Measurements from ENCODE around the gene MYH10. TPM values are rescaled to one million over a fixed set of nuclear protein-coding genes. Genes with fewer than 3 reads are reported as not detected.

Gene MYH10
- total and polyA plus RNA-seq, 5 donors from 2014 or later: 0.67 to 4.0 (median 1.1) TPM

DNA sequence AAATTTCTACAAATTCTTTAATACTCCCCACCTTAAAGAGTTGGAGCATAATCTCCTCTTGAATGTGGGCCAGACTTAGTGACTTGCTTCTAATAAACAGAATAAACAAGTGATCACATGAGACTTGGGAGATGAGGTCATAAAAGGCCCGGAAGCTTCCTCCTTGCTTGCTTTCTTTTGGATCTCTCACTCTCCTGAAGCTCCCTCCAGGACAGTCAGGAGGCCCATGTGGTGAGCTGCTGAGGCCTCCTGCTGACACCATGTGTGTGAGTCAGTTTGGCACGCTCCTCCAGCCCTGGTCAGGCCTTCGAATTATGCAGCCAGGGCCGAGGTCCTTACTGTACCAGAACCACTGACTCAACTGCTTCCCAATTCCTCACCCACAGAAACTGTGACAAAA lies 141.6 kb downstream of the MYH10 start:
- DNase-seq: no peak
- peak overlapping the region in 1 of 3 donors; percentile 40 for H3K27ac Mint-ChIP-seq
- peak overlapping the region in 1 of 4 donors; percentile 48 for H3K4me3 Mint-ChIP-seq
- peaks cover 0 to 3% (median 0%) of the 10 kb centered on the region in 4 donors for H3K4me1 Mint-ChIP-seq
- no peaks in the 10 kb centered on the region for H3K27me3 Mint-ChIP-seq
- peaks cover 3 to 8% of the 10 kb centered on the region in 2 experiments for H3K9me3 ChIP-seq (ENCODE audit: control insufficient read depth in 2 of 2, low read length in 2 of 2)
- H3K27ac ChIP-seq (ENCODE audit: insufficient read depth, low read length, poor library complexity, severe bottlenecking): no peak overlapping the region
- H3K36me3 Mint-ChIP-seq: peaks cover 21% of the 10 kb centered on the region
- no peaks in the 10 kb centered on the region for H3K4me1 ChIP-seq (ENCODE audit: control insufficient read depth, insufficient read depth, low read length, poor library complexity, severe bottlenecking)
- H3K4me3 ChIP-seq (ENCODE audit: low read depth, low read length): no peak overlapping the region
- peaks cover 0 to 10% (median 1%) of the 10 kb centered on the region in 7 donors for H3K9me3 Mint-ChIP-seq
- ATAC-seq (ENCODE audit: low read depth in 2 of 2): no peak
- no peaks in the 10 kb centered on the region for H3K27me3 ChIP-seq (ENCODE audit: control insufficient read depth, insufficient read depth, low read length)
- no peaks in the 10 kb centered on the region for H3K36me3 ChIP-seq (ENCODE audit: control insufficient read depth, insufficient read depth, low read length)

- H3K27ac ChIP-seq (ENCODE audit: insufficient read depth, low read length, poor library complexity, severe bottlenecking): no peak overlapping the region
- Mint-ChIP-seq H3K27ac (no peak overlapping the region), H3K27me3 (no peaks in the 10 kb centered on the region), H3K4me1 (peaks cover 0 to 3% (median 0%) of the 10 kb centered on the region in 4 donors), H3K9me3 (peaks cover 0 to 10% (median 1%) of the 10 kb centered on the region in 7 donors), H3K36me3 (peaks cover 21% of the 10 kb centered on the region), H3K4me3 (no peak overlapping the region)
- H3K27me3 ChIP-seq (ENCODE audit: control insufficient read depth, insufficient read depth, low read length): no peaks in the 10 kb centered on the region
- DNase-seq: no peak
- H3K4me1 ChIP-seq (ENCODE audit: control insufficient read depth, insufficient read depth, low read length, poor library complexity, severe bottlenecking): no peaks in the 10 kb centered on the region
- no peak overlapping the region for H3K4me3 ChIP-seq (ENCODE audit: low read depth, low read length)
- peaks cover 4 to 12% of the 10 kb centered on the region in 2 experiments for H3K9me3 ChIP-seq (ENCODE audit: control insufficient read depth in 2 of 2, low read length in 2 of 2)
- ATAC-seq (ENCODE audit: low read depth in 2 of 2): no peak
- no peaks in the 10 kb centered on the region for H3K36me3 ChIP-seq (ENCODE audit: control insufficient read depth, insufficient read depth, low read length)
Observed at GRCh38 chr17:8488491-8488890, 142.0 kb downstream of the MYH10 start.

GRCh38 chr17:8487743-8488142 lies 142.8 kb downstream of the MYH10 start:
- Histone ChIP-seq H3K9me3 (ENCODE audit: control insufficient read depth in 2 of 2, low read length in 2 of 2) (peaks cover 4 to 14% of the 10 kb centered on the region in 2 experiments), H3K4me3 (ENCODE audit: low read depth, low read length) (no peak overlapping the region), H3K4me1 (ENCODE audit: control insufficient read depth, insufficient read depth, low read length, poor library complexity, severe bottlenecking) (no peaks in the 10 kb centered on the region), H3K27ac (ENCODE audit: insufficient read depth, low read length, poor library complexity, severe bottlenecking) (no peak overlapping the region), H3K27me3 (ENCODE audit: control insufficient read depth, insufficient read depth, low read length) (no peaks in the 10 kb centered on the region), H3K36me3 (ENCODE audit: control insufficient read depth, insufficient read depth, low read length) (peaks cover 1% of the 10 kb centered on the region)
- DNase-seq (no peak), ATAC-seq (ENCODE audit: low read depth in 2 of 2) (no peak)
- no peak overlapping the region for H3K4me3 Mint-ChIP-seq
- peaks cover 0 to 3% (median 0%) of the 10 kb centered on the region in 4 donors for H3K4me1 Mint-ChIP-seq
- H3K9me3 Mint-ChIP-seq: peaks cover 0 to 17% (median 2%) of the 10 kb centered on the region in 7 donors
- no peaks in the 10 kb centered on the region for H3K27me3 Mint-ChIP-seq
- H3K27ac Mint-ChIP-seq: no peak overlapping the region
- peaks cover 25% of the 10 kb centered on the region for H3K36me3 Mint-ChIP-seq

DNA sequence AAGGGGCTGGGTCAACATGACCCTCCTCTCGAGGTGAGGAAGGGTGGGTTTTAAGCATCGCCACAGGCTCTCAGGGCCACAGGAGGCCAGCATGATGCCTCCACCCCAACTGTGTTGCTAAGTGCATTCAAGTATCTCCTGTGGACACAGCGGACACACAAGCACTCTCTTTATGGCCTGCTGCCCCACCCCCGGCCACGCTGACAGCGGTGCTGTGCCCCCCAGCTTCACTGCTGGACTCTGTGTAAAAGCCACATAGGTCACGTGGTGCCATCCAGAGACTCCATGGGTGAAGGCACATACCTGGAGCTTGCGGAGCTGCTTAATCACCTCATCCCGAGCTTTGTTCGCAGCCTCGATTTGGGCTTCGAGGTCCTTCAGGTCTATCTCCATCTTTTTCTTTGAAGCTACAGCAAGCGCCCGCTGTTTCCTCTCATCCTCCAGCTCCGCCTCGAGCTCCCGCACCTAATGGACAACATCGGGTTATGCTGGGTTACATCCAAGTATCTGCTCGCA lies 143.3 kb downstream of the MYH10 start:
- Mint-ChIP-seq H3K36me3 (peaks cover 23% of the 10 kb centered on the region), H3K4me3 (no peak overlapping the region), H3K27me3 (no peaks in the 10 kb centered on the region), H3K27ac (no peak overlapping the region), H3K9me3 (peaks cover 0 to 17% (median 2%) of the 10 kb centered on the region in 7 donors), H3K4me1 (peaks cover 0 to 3% (median 0%) of the 10 kb centered on the region in 4 donors)
- no peak overlapping the region for H3K27ac ChIP-seq (ENCODE audit: insufficient read depth, low read length, poor library complexity, severe bottlenecking)
- peaks cover 4 to 14% of the 10 kb centered on the region in 2 experiments for H3K9me3 ChIP-seq (ENCODE audit: control insufficient read depth in 2 of 2, low read length in 2 of 2)
- H3K4me1 ChIP-seq (ENCODE audit: control insufficient read depth, insufficient read depth, low read length, poor library complexity, severe bottlenecking): no peaks in the 10 kb centered on the region
- no peak for DNase-seq
- peaks cover 2% of the 10 kb centered on the region for H3K36me3 ChIP-seq (ENCODE audit: control insufficient read depth, insufficient read depth, low read length)
- H3K27me3 ChIP-seq (ENCODE audit: control insufficient read depth, insufficient read depth, low read length): no peaks in the 10 kb centered on the region
- no peak overlapping the region for H3K4me3 ChIP-seq (ENCODE audit: low read depth, low read length)
- ATAC-seq (ENCODE audit: low read depth in 2 of 2): no peak

DNA sequence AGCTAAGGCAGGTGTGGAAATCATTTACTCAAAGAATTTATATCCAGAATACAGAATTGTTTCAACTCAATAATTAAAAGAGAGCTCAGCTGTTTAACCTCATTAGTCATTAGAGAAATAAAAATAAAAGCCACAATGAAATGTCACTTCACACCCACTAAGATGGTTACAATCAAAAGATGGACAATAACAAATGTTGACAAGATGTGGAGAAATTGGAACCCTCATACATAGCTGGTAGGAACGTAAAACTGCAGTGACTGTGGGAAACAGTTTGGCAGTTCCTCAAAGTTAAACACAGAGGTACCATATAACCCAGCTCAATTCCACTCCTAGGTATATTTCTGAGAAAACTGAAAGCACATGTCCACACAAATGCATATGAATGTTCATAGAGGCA lies 145.0 kb downstream of the MYH10 start:
- H3K36me3 Mint-ChIP-seq: peaks cover 32% of the 10 kb centered on the region
- no peak overlapping the region for H3K4me3 ChIP-seq (ENCODE audit: low read depth, low read length)
- H3K9me3 Mint-ChIP-seq: peaks cover 0 to 17% (median 2%) of the 10 kb centered on the region in 7 donors
- H3K27me3 ChIP-seq (ENCODE audit: control insufficient read depth, insufficient read depth, low read length): no peaks in the 10 kb centered on the region
- no peak overlapping the region for H3K27ac ChIP-seq (ENCODE audit: insufficient read depth, low read length, poor library complexity, severe bottlenecking)
- H3K27ac Mint-ChIP-seq: no peak overlapping the region
- H3K4me3 Mint-ChIP-seq: no peak overlapping the region
- peaks cover 0 to 3% (median 0%) of the 10 kb centered on the region in 4 donors for H3K4me1 Mint-ChIP-seq
- DNase-seq: no peak
- H3K9me3 ChIP-seq (ENCODE audit: control insufficient read depth in 2 of 2, low read length in 2 of 2): peaks cover 4 to 14% of the 10 kb centered on the region in 2 experiments
- no peaks in the 10 kb centered on the region for H3K27me3 Mint-ChIP-seq
- H3K36me3 ChIP-seq (ENCODE audit: control insufficient read depth, insufficient read depth, low read length): peaks cover 2% of the 10 kb centered on the region
- no peaks in the 10 kb centered on the region for H3K4me1 ChIP-seq (ENCODE audit: control insufficient read depth, insufficient read depth, low read length, poor library complexity, severe bottlenecking)
- no peak for ATAC-seq (ENCODE audit: low read depth in 2 of 2)

DNA sequence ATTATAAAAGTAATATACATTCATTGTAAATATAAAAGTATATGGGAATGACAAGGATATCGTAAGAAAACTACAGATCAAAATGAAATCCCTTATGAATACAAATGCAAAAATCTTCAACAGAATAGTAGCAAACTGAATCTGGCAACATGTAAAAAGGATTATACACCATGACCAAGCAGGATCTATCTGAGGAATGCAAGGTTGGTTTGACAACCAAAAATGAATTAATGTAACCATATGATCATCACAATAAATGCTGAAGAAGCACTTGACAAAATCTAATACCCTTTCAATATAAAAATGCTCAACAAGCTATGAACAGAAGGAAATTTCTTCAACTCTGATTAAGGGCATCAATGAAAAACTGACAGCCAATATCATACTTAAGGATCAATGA lies 146.1 kb downstream of the MYH10 start:
- no peak for DNase-seq
- Mint-ChIP-seq H3K36me3 (peaks cover 37% of the 10 kb centered on the region), H3K4me3 (no peak overlapping the region), H3K27ac (peak overlapping the region in 1 of 3 donors; percentile 2), H3K4me1 (peaks cover 0 to 3% (median 0%) of the 10 kb centered on the region in 4 donors), H3K9me3 (peaks cover 0 to 17% (median 2%) of the 10 kb centered on the region in 7 donors), H3K27me3 (no peaks in the 10 kb centered on the region)
- H3K4me1 ChIP-seq (ENCODE audit: control insufficient read depth, insufficient read depth, low read length, poor library complexity, severe bottlenecking): no peaks in the 10 kb centered on the region
- no peak for ATAC-seq (ENCODE audit: low read depth in 2 of 2)
- H3K27ac ChIP-seq (ENCODE audit: insufficient read depth, low read length, poor library complexity, severe bottlenecking): no peak overlapping the region
- no peak overlapping the region for H3K4me3 ChIP-seq (ENCODE audit: low read depth, low read length)
- no peaks in the 10 kb centered on the region for H3K27me3 ChIP-seq (ENCODE audit: control insufficient read depth, insufficient read depth, low read length)
- peaks cover 3% of the 10 kb centered on the region for H3K36me3 ChIP-seq (ENCODE audit: control insufficient read depth, insufficient read depth, low read length)
- H3K9me3 ChIP-seq (ENCODE audit: control insufficient read depth in 2 of 2, low read length in 2 of 2): peaks cover 4 to 14% of the 10 kb centered on the region in 2 experiments

DNA sequence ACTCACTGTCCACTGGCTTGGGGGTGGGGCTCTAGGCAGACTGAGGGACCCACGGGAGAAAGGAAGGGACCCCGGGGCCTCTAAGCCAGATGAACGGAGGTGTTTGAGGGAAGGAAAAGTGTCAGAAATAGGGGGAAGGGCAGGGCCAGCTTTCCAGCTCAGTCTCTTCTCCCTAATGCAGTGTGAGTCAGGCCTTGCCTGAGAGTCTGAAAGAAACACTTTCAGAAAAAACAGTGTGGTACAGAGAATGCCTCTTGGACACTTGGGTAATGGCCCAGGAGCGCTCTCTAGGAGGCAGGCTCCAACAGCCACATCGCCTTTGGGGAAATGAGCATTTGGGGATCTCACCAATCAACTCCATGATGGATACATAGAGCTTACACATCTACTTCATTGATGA lies 148.0 kb downstream of the MYH10 start:
- no peak overlapping the region for H3K27ac Mint-ChIP-seq
- H3K36me3 Mint-ChIP-seq: peaks cover 44% of the 10 kb centered on the region
- peaks cover 0 to 17% (median 2%) of the 10 kb centered on the region in 7 donors for H3K9me3 Mint-ChIP-seq
- Histone ChIP-seq H3K36me3 (ENCODE audit: control insufficient read depth, insufficient read depth, low read length) (peaks cover 5% of the 10 kb centered on the region), H3K27ac (ENCODE audit: insufficient read depth, low read length, poor library complexity, severe bottlenecking) (no peak overlapping the region), H3K4me3 (ENCODE audit: low read depth, low read length) (no peak overlapping the region), H3K4me1 (ENCODE audit: control insufficient read depth, insufficient read depth, low read length, poor library complexity, severe bottlenecking) (no peaks in the 10 kb centered on the region), H3K27me3 (ENCODE audit: control insufficient read depth, insufficient read depth, low read length) (no peaks in the 10 kb centered on the region), H3K9me3 (ENCODE audit: control insufficient read depth in 2 of 2, low read length in 2 of 2) (peaks cover 4 to 14% of the 10 kb centered on the region in 2 experiments)
- no peaks in the 10 kb centered on the region for H3K27me3 Mint-ChIP-seq
- peaks cover 0 to 5% (median 0%) of the 10 kb centered on the region in 4 donors for H3K4me1 Mint-ChIP-seq
- no peak for ATAC-seq (ENCODE audit: low read depth in 2 of 2)
- H3K4me3 Mint-ChIP-seq: no peak overlapping the region
- DNase-seq: no peak

- Histone ChIP-seq H3K9me3 (ENCODE audit: control insufficient read depth in 2 of 2, low read length in 2 of 2) (peaks cover 4 to 14% of the 10 kb centered on the region in 2 experiments), H3K27ac (ENCODE audit: insufficient read depth, low read length, poor library complexity, severe bottlenecking) (no peak overlapping the region), H3K4me3 (ENCODE audit: low read depth, low read length) (no peak overlapping the region), H3K36me3 (ENCODE audit: control insufficient read depth, insufficient read depth, low read length) (peaks cover 12% of the 10 kb centered on the region), H3K4me1 (ENCODE audit: control insufficient read depth, insufficient read depth, low read length, poor library complexity, severe bottlenecking) (no peaks in the 10 kb centered on the region), H3K27me3 (ENCODE audit: control insufficient read depth, insufficient read depth, low read length) (no peaks in the 10 kb centered on the region)
- peaks cover 46% of the 10 kb centered on the region for H3K36me3 Mint-ChIP-seq
- DNase-seq: no peak
- H3K4me3 Mint-ChIP-seq: no peak overlapping the region
- no peaks in the 10 kb centered on the region for H3K27me3 Mint-ChIP-seq
- H3K27ac Mint-ChIP-seq: no peak overlapping the region
- H3K9me3 Mint-ChIP-seq: peaks cover 0 to 17% (median 2%) of the 10 kb centered on the region in 7 donors
- ATAC-seq (ENCODE audit: low read depth in 2 of 2): no peak
- H3K4me1 Mint-ChIP-seq: peaks cover 0 to 2% (median 0%) of the 10 kb centered on the region in 4 donors
Observed at GRCh38 chr17:8481703-8482102, 148.8 kb downstream of the MYH10 start.

Data from CD4-positive, CD25-positive, alpha-beta regulatory T cell (primary cell).